ENCODE measurements around the gene PANK4. TPM values are rescaled to one million over a fixed set of nuclear protein-coding genes. Genes with fewer than 3 reads are reported as not detected.

Gene PANK4
- total and polyA plus RNA-seq, 12 donors: 13.8 to 50.2 (median 28.4) TPM

- Histone ChIP-seq H3K27me3 (peaks cover 39% of the 10 kb centered on the region), H3K27ac (no peak overlapping the region), H3K9me3 (replicated peaks in 1 of 3) (no peaks in the 10 kb centered on the region), H3K36me3 (replicated peaks in 1 of 2) (no peaks in the 10 kb centered on the region), H3K4me1 (replicated peaks in 1 of 2) (peaks cover 0 to 6% of the 10 kb centered on the region in 2 donors), H3K4me3 (no peak overlapping the region)
- 55 to 82% (median 62%) methylated on average over 8 to 10 of the region's 10 CpGs; no CpG with 5 or more reads in 1 of the 4 donors for WGBS, 4 donors
- peak in 1 of 7 donors; percentile 65 for DNase-seq
- TF ChIP-seq POLR2A (IDR thresholded peaks at IDR 0.05) (no peak), CTCF (IDR thresholded peaks at IDR 0.05) (no peak)
- intact Hi-C loops (cut with DNase I): no loop called here
Measured at GRCh38 chr1:2468540-2468939, 57.9 kb downstream of the PANK4 start.

- intact Hi-C loops (cut with DNase I): no loop called here
- TF ChIP-seq POLR2A (IDR thresholded peaks at IDR 0.05) (no peak), CTCF (IDR thresholded peaks at IDR 0.05) (no peak)
- DNase-seq: peak in 5 of 7 donors; percentile 37 to 51 (median 39)
- peaks cover 44% of the 10 kb centered on the region for H3K27me3 ChIP-seq
- H3K9me3 ChIP-seq (replicated peaks in 1 of 3): no peaks in the 10 kb centered on the region
- no peak overlapping the region for H3K4me3 ChIP-seq
- peaks cover 0 to 6% of the 10 kb centered on the region in 2 donors for H3K4me1 ChIP-seq (replicated peaks in 1 of 2)
- 20 to 42% (median 23%) methylated on average over 2 to 14 of the region's 14 CpGs; no CpG with 5 or more reads in 1 of the 4 donors for WGBS, 4 donors
- no peaks in the 10 kb centered on the region for H3K36me3 ChIP-seq (replicated peaks in 1 of 2)
- no peak overlapping the region for H3K27ac ChIP-seq
Measured at GRCh38 chr1:2468041-2468472, 58.3 kb downstream of the PANK4 start.

- DNase-seq: no peak
- no peak overlapping the region for H3K4me3 ChIP-seq
- intact Hi-C loops (cut with DNase I): no loop called here
- H3K9me3 ChIP-seq (replicated peaks in 1 of 3): no peaks in the 10 kb centered on the region
- WGBS, 4 donors: 3 to 20% (median 5%) methylated on average over 1 to 30 of the region's 30 CpGs
- TF ChIP-seq CTCF (IDR thresholded peaks at IDR 0.05) (no peak), POLR2A (IDR thresholded peaks at IDR 0.05) (no peak)
- H3K4me1 ChIP-seq (replicated peaks in 1 of 2): peaks cover 0 to 6% of the 10 kb centered on the region in 2 donors
- H3K27me3 ChIP-seq: peaks cover 46% of the 10 kb centered on the region
- H3K27ac ChIP-seq: no peak overlapping the region
- no peaks in the 10 kb centered on the region for H3K36me3 ChIP-seq (replicated peaks in 1 of 2)
Measured at GRCh38 chr1:2466958-2467554, 59.3 kb downstream of the PANK4 start.

- H3K9me3 ChIP-seq (replicated peaks in 1 of 3): no peaks in the 10 kb centered on the region
- H3K4me3 ChIP-seq: no peak overlapping the region
- no peak for DNase-seq
- H3K27me3 ChIP-seq: peaks cover 46% of the 10 kb centered on the region
- 51 to 57% (median 53%) methylated on average over 4 to 12 of the region's 12 CpGs; no CpG with 5 or more reads in 1 of the 4 donors for WGBS, 4 donors
- H3K4me1 ChIP-seq (replicated peaks in 1 of 2): peaks cover 0 to 9% of the 10 kb centered on the region in 2 donors
- intact Hi-C loops (cut with DNase I): no loop called here
- H3K36me3 ChIP-seq (replicated peaks in 1 of 2): no peaks in the 10 kb centered on the region
- no peak for TF ChIP-seq CTCF (IDR thresholded peaks at IDR 0.05)
- no peak for TF ChIP-seq POLR2A (IDR thresholded peaks at IDR 0.05)
- no peak overlapping the region for H3K27ac ChIP-seq
Measured at GRCh38 chr1:2466270-2466665, 60.1 kb downstream of the PANK4 start.
